Activated T-cell treated with anti-CD3 and anti-CD28 coated beads, Interleukin-2, amount 50 U/mL, for 48 hours (primary cell): Measurements from ENCODE around the gene CHERP.

Source experiments
- DNase-seq, 2 experiments: peaks; one replicate each; pipeline ENCODE4 v3.0.0-alpha.2; 2020

The CHERP gene

DNA sequence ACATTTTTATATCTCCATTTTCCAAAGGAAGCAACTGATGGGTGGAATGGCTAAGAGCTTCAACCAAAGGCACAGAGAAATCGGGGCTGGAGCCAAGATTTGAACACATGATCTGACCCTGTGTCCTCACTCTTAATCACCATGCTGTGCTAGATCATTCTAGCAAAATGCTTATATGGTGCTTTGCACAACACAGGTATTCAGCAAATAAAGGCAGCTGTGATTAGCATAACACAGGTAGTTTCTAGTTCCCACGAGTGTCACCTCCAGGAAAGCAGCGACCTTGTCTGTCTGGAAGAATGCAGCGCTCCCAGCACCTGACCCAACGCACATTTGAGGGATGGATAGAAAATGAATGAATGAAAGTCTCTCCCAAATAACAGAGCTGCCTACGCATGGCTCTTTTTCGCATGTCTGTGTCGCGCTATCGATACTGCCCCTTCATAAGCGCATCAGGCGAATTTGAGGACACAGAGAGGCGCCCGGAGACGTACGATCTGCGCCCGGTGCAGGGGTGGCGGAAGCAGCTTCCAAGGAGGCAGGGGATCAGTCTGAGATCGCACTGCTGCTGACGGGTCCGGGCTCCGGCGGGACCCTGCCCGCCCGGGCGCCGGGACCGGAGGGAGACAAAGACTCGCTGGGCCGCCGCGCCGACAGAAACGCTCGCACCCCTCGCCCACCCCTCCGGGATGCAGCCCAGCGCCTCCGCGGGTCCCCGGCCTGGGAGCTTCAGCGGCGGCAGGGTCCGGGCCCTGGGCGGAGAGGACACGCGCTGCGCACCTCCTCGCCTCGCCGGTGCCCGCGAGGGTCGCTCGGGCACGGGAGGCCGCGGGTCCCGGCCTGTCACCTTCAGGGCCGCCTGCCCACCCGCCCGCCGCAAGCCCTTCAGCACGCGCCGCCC lies 71.1 kb downstream of the CHERP start:
- DNase-seq, result peak; percentile 50 to 60

DNA sequence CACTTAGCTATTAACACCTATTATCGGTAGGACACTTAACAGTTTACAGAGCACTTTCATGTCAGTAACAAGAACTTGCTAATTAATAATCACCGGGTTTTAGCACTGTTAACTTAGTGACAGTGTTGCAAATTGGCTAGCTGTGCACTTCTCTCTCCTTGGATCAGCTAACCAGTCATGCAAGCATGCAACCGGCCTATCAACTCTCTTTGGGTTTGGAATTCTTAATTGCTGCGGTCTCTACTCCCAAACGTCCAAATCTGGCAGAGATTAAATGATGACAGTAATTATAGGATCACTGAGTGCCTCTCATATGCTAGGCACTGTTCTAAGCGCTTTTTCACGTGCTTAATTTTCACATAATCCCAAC lies 71.7 kb downstream of the CHERP start:
- no peak for DNase-seq
